CD4-positive, alpha-beta T cell treated with Interleukin-21 for 1 hour (primary cell): Measurements from ENCODE around the gene PER1.
A peak's percentile ranks its signal among the peaks of the same experiment; 100 is the strongest.

Source experiments
- DNase-seq: peaks from one replicate; pipeline ENCODE4 v3.0.0-alpha.2; 2020

Gene PER1

DNA sequence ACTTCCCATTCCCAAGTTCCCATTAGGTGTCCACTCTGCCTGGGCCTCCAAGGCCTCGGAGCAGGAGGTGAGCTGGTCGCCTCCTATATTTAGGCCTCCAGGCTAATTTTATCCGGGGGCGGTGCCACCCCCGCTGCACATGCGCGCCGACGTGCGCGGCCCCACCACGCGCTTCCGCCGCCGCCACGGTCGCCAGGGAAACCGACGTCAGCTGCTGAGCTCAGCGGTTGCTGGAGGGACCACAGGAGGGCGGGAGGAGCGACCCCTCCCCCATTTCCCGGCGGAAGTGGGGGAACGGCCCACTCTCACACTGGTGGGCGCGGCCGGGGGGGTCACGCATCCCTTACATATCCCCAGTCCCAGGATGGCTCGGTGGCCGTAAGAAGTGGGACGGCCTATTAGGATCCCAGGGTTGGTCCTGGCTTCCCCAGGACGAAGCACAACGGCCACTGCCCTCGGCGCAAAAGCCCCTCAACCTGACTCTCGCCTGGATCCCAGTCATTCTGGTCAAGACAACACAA lies 1.0 kb downstream of the PER1 start:
- peak; percentile 94 for DNase-seq

DNA sequence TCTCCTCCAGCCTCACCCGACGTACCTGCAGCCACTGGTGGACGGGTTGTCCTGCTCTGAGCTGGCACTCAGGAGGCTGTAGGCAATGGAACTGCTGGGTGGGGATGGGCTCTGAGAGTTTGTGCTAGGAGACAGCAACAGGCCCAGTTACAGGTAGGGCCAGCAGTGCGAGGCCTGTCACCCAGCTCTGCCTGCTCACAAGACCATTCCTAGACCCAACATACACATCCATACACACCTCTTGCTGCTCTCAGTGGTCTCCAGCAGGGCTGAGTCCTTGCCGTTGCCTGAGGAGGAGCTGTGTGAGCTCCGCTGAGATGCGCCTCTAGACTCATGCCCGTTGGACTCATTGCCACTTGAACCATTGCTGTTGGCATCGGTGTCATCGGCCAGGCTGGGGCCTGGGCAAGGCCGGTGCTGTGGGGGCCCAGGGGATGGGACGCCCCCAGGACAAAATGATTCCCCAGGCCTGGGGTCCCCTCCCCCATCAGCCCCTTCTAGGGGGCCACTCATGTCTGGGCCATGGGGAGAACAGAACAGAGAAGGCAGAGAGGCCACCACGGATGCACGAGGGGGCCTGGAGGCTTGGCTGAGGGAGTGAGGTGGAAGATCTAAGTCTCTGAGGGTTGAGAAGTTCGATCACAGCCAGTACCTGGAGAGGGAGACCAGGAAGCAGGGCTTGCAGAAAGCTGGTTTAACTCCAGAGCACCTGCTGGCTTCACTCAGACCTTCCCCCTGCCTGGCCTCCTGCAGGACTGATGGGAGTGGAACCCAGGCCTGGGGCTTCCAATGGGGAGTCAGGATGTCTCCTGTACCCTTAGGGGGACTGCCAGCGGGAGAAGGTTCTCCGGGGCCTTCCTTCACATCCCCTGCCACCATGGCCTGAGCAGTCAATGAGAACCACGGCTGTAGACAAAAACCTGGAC lies 1.7 kb downstream of the PER1 start:
- peak; percentile 20 for DNase-seq

DNA sequence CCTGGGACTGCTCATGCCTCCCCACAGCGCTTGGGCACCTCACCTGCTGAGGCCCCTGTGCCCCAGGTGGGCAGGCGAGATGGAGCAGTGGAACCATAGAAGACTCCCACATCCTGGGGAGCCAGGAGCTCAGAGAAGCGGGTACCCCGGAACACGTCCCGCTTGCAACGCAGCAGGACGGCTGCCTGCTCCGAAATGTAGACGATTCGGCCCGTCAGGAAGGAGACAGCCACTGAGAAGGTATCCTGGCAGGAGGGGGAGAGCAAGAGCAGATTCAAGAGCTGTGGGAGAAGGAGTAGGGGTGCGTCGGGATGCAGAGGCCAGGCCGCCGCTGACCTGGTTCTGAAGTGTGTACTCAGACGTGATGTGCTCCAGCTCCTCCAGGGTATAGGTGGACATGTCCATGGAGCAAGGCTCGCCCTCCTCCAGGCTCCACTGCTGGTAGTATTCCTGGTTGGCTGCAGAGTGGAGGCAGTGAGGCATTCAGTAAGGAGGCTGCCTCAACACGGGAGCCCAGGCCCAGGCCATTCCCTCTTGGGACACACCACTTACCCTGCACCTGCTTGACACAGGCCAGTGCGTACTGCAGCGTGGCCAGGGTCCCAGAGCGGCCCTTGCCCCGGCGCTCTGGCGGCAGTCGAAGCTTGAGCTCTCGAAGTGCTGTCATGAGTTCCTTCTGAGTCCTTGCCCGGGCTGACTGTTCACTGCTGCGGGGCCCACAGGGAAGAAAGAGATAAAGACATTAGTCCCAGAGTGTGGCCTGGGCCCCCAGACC lies 2.6 kb downstream of the PER1 start:
- peak; percentile 7 for DNase-seq

DNA sequence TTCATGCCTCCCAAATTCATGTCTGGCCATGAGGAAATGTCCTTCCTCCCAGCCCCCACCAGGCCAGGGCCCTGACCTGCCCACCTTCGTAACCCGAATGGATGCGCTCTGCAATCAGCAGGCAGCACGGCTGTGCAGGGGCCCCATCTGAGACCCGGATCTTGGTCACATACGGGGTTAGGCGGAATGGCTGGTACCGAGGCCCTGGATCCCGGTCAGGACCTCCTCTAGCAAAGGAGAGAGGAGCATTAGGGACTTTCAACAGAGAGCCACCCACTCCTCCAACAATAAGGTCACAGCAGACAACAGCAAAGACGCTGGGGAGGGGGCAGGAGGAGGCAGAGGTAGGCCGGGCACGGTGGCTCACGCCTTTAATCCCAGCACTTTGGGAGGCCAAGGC lies 3.6 kb downstream of the PER1 start:
- no peak for DNase-seq

DNA sequence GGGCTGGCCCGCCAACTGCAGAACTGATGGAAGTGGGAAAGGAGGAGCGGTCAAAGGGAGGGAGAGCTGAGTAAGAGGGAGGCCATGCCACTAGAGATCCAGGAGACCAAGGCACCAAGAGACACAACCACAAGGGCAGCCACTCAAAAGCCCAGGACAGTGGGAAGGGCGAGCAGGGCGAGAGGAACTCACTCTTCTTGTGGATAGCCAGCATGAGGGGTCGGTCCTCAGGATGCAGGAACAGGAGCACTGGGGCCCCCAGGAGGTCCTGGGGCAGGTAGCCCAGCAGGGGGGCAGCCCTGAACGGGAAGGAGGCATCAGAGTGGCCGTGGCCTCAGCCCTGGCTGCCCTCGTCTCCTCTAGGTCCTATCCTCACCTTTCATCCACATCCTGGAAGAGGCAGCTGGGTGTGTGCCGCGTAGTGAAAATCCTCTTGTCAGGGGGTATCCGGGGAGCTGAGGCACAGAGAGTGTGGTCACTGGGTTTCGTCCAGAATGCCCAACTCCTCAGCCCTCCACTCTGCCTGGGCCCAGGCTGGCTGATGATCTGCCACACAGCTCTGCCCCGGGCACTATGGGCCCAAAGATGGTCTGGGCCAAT lies 4.3 kb downstream of the PER1 start:
- peak; percentile 12 for DNase-seq

DNA sequence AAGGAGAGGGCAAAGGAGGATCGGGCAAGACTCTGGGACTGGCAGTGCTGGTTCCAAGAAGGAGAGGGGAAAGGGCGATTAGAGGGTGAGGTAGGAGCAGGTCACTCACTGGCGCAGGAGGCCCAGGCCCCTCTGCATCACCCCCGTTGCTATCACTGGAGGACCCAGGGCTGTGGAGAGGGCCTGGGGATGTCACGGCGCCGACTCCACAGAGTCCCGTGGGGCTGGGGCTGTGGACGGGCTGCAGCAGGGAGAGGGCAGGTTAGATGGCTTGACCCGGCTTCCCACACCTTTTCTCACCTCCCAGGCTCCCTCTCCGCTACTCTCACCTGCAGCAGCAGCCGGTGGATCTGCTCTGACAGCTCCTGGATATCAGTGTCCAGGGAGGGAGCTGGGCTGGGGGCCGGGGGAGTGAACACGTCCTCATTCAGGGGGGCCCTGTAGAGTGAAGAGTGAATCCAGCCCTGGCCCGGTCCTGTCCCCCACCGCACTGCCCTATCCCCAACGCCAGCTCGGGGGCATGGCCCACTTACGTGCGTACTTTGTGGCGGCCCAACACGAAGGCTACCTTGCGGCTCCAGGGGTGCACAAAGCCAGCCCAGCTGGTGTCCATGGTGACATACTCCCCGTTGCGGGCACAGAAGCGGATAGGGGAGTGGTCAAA lies 4.9 kb downstream of the PER1 start:
- DNase-seq = peak; percentile 5

DNA sequence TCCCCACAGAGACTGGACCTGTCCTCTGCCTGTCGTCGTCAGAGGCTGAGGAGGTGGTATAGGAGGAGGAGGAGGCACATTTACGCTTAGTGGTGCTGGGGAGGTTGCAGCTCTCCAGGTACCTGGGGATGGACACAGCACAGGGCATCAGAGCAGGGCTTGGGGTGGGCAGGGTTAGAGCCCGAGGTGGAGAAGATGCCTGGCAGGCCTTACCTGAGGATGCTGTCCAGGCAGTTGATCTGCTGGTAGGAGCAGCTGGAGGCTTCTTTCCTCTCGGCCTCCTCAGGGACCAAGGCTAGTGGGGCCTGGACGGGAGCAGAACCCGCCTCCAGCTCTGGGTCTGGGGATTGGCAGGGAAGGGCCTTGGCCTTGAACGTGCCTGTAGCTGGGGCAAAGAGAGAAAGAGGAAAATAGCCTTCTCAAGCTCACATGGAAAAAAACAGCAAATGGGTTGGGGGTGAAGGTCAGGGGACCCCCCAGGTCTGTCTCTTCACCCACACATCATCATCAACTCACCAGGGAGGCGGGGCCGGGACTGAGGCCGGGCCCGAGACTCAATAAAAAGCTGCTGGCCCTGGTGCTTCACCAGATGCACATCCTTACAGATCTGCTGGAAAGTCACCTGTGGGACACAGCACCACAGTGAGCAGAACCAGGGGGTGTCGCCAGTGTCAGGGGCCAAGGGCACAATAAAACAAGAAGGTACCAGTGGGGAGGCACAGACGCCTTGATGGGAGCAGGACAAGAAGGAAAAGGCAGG lies 5.6 kb downstream of the PER1 start:
- peak; percentile 8 for DNase-seq

DNA sequence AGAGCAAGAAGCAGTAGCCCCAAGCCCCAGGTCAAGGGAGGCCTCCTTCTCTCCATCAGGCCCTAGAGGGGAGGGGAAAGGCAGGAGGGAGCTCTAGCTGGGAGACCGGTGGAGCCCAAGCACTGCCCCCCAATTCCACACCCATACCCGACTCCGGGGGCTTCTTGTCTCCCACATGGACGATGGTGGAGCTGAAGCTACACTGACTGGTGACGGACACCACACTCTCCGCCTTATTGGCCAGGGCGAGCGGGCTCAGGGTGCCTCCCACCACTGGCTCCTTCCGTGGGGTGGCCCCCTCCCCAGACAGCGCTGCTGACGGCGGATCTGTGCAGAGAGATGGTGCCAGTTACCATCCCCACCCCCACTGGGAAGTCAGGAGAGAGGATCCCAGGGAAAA lies 6.4 kb downstream of the PER1 start:
- DNase-seq = no peak

DNA sequence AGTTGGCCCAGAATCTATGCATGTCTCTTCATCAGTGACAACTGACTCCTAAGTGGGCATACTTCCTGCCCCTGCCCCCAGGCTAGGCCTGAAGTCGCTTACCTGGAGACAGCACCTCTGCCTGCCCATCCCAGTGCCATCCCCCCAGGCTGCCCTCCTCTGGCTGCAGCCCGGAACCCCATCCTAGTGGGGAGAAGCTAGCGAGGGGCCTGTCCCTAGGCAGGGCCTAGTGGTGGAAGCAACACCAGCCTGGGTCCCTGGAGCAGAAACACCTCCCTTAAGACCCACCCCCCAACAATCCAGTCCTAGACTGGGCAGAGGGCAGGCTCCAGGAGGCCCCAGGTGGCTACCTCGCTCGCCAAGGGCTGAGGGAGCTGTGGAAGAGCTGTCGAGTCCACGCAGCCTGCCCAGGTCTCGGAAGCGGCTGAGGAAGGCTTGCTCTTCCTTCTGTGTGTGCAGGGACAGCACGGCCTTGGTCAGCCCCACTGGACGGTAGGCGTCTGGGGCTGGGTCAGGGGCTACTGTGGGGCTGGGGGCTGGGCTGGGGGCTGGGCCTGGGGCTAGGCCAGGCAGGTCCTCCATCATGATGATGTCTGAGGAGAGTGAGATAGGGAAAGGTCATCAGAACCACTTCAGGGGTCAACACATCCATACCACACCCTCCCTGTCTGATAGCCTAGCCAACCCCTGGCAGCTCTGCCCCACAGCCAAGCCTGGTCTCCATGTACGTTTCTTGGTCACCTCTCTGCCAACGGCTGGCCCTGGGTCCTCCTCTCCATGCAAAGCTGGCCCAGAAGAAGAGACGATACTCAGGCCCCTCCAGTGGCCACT lies 7.6 kb downstream of the PER1 start:
- peak; percentile 19 for DNase-seq

DNA sequence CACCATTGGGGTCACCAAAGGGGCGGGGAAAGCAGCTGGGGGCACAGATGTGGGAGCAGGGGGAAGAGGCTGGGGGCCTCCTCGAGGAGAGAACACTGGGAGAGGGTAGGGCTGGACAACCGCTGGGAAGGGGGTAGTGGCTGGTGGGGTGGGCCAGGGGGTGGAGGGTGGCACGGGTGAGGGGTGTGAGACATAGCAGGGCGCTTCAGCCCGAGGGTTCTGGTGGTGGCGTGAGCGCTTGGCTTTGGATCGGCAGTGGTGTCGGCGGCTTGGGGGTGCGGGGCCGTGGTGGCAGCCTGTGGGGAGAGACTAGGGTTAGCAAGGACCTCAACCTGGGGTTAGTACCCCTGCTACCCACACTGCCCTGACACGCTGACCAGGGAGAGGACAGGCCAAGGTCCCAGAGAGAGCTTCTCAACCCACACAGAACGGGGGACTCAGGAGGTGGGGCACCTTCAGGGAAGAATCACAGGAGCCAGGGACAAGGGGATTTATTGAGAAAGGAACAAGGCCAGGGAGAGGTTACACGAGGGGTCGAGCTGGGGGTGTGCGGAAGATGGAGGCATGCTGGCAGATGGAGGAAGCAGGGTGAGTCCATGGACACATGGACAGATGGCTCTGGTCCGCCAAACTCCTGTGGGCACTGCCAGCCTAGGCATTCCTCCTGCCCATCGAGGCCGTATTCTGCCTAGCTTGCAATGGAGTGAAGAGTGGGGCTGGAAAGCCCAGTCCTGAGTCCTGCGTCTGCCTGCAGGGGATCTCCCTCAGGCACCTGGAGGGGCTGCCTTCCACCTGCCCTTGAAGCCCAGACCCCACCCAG lies 8.4 kb downstream of the PER1 start:
- DNase-seq = peak; percentile 29

DNA sequence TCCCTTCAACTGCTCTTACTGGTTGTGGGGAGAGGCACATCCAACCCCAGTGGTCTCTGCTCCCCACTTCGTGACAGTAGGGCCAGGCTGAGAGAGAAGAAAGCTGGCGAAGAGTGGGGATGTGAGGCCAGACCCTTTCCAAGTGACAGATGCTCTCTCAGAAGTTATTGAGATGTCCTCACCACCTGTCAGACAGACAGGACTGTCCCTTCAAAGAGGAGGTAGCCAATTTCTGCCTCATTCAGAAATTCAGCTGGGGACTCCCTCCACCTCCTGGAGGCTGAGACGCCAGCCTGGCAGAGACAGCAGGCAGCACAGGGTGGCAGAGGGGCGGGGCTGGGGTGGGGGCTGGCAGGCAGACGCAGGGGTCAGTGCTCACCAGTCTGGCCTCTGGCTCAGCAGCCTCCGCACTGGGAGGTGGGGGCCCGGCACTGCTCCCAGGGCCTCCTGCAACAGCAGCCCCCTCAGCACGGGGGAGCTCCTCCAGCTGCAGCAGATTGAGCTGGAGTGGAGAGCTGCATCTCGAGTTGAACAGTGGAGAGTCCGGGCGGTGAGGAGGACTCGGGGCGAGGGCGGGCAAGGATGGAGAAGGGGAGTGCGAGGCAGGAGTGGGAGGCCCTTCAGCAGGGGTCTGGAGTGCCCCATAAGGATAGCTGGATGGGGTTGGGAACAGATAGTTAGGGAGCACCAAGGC lies 9.2 kb downstream of the PER1 start:
- DNase-seq = peak; percentile 28

DNA sequence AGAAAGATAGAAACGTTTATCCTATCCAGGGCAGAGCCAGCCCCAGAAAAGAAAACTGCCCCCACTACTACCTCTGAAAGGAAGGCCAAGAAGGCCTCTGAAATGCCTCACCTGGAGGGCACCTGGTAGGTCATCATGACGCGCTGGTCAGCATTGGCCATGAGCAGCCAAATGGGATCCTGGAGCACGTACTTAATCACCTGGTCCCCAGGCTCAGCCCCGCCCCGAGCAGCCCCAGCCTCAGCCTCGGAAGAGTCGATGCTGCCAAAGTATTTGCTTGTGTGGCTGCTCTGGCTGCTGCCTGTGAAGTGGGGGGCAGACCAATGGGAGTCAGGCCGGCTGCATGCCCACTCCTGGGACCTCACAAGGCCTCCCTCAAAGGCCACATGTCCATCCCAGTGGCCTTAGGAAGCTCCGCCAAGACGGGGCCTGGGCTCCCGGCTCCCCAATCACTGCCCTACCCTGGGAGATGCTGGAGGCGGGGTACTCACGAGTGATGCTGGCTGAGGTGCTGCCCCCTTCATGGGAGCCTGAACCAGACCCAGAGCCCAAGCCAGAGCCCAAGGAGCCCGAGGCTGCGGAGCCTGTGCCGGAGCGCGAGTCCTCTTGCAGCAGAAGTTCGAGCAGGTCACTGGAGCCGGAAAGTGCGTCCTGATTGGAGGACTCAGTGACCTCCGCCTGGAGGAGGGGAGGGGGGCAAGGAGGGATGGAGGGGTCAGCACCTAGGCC lies 9.9 kb downstream of the PER1 start:
- DNase-seq = peak; percentile 28

DNA sequence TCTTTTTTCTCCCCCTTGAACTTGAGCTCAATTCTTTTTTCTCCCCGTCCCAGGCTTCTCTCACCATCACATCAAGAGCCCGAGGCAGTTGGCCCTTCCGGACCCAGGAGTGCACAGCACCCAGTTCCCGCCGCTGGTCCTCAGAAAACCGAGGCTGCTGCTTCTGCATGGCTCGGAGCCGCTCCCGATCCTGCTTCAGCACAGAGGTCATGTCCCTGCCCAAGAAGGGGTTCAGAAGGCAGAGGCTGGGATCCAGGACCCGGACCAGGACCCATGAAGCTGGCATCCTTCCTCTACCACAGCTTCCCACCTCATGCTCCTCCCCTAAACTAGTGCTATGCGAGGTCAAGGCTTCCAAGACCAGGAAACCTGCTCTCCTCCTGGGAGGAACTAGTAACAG lies 10.5 kb downstream of the PER1 start:
- DNase-seq = no peak

DNA sequence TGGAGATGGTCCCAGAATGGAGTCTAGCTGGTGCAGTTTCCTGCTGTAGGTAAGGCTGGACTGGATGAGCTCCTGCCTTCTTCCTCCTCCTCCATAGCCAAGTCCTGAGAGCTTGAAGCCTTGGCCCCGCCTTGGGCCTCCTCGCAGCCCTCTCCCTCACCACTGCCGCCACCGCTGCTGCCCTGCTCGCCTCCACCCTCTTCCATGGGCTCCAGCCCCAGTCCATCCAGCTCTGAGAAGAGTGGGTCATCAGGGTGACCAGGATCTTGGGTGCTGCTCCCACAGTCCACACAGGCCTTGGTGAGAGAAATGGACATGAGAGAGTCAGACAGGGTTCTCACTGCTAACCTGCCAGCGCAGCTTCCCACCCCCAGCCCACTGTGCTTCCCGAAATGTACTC lies 11.2 kb downstream of the PER1 start:
- no peak for DNase-seq

DNA sequence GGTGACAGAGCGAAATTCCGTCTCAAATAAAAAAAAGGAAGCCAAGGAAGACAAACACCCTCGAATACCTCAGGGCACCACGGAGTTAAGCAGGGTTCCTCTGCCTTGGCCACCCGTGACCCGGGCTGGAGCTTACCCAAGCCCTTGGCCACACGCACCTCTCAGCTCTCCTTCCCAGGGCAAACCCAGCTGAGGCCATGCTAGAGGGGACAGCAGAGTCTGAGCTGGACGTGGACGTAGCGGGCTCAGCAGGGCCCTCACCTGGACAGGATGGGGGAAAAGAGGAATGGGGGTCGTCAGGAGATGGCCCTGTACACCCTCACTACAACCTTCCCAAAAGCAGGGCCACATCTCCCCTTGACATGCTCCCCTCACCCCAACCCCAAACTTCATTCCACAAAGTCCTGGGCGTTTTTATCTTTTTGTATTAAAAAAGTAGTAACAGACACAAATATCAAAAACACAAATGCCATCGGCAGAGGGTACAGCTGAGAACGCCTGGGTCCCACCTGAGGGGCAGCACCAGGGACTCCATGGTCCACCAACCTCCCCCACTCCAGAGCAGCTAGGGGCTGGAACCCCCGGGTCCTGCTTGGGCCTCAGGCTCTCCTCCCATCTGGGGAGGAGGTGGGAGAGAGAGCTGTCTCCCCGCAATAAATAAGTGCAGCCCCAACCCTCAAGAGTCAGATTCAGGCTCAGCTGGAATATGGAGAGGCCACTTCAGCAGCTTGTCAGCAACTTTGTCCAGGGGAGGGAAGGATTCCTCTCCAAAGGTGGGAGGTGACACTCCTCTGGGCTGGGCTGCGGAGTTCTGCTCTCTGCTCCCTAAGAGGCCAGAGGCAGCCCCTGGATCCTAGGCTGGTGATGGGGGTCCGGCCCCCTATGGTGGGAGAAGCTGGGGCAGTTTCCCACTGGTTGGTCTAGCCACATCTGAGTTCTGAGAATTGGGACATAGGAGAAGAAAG lies 11.9 kb downstream of the PER1 start:
- peak; percentile 20 for DNase-seq

DNA sequence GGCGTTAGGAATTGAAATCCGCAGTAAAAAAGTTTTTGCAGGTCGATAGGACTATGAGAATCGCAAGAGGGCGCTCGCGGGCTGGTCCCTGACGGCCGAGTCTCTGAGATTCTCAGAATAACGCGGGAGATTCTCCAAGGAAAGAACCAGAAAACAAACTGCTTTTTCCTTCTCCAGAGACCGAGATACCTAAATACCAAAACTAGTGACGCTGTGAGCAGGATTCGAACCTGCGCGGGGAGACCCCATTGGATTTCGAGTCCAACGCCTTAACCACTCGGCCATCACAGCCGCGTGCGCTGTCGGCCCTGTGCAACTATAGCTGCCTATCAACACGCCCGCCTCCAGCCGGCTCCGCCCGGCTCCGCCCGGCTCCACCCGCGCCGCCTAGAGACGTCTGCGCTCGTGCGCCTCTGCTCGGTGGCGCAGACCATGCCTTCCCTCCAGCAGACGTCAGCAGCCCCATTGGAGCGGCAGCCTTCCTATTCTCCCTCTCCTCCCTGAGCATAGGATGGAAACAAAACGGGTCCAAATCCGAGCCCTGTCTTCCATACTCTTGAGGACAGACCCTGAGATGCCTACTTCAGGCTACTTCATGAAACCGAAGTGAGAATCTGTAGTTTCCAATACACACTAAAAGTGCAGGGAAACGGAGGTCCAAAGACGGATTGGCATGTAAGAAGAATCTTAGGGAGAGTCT lies 13.4 kb downstream of the PER1 start:
- peak; percentile 96 for DNase-seq

DNA sequence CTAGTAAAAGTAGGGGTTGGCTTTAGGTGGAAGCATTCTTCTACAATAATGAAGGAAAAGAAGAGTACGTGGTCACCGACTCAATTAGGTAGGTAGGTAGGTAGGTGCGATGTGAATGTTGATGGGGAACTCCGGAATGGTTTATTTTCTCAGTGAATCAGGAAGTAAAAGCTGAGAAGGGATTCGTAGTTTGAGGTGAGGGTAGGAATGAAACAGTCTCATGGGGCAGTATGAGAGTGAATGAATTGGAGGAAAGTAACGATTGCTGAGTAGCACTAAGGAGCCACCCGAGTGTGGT lies 13.9 kb downstream of the PER1 start:
- no peak for DNase-seq
